Astrocyte of the cerebellum (primary cell): Measurements from ENCODE around the gene RILPL1.

Experiments
- DNase-seq: peaks from one replicate; pipeline ENCODE4 v3.0.0-alpha.2; 2011; ENCODE audit warnings: low read depth
- H3K4me3 ChIP-seq: 2 replicates; pipeline ENCODE4 v1.5.1; 2011; ENCODE audit warnings: mild to moderate bottlenecking, low read depth, low read length, moderate library complexity
- CTCF ChIP-seq: IDR thresholded peaks from 2 replicates; pipeline ENCODE4 v1.5.1; 2012; ENCODE audit warnings: low read length, low read depth, moderate library complexity, mild to moderate bottlenecking; ENCODE audit errors: missing control alignments
- in situ Hi-C: cut with HindIII; loops from 2 replicates; pipeline ENCODE4 v1.10.0; 2017; ENCODE audit warnings: low sequenced_read_pairs

Gene RILPL1

DNA sequence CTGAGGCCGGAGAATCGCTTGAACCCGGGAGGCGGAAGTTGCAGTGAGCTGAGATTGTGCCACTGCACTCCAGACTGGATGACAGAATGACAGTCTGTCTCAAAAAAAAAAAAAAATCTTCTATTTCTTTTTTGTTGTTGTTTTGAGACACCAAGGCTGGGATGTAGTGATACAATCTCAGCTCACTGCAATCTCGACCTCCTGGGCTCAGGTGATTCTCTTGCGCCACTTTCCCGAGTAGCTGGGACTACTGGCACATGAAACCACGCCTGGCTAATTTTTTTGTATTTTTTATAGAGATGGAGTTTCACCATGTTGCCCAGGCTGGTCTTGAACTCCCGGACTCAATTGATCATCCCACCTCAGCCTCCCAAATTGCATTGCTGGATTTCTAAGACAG lies 82.9 kb downstream of the RILPL1 start:
- no peak for TF ChIP-seq CTCF
- no peak for DNase-seq
- in situ Hi-C loops: no loop called here
- no peak overlapping the region for H3K4me3 ChIP-seq

GRCh38 chr12:123449856-123450255 lies 83.7 kb downstream of the RILPL1 start:
- no peak for TF ChIP-seq CTCF
- no peak for DNase-seq
- in situ Hi-C loops: no loop called here
- no peak overlapping the region for H3K4me3 ChIP-seq

GRCh38 chr12:123449249-123449733 lies 84.2 kb downstream of the RILPL1 start:
- DNase-seq: no peak
- no peak overlapping the region for H3K4me3 ChIP-seq
- no peak for TF ChIP-seq CTCF
- in situ Hi-C loops: no loop called here

DNA sequence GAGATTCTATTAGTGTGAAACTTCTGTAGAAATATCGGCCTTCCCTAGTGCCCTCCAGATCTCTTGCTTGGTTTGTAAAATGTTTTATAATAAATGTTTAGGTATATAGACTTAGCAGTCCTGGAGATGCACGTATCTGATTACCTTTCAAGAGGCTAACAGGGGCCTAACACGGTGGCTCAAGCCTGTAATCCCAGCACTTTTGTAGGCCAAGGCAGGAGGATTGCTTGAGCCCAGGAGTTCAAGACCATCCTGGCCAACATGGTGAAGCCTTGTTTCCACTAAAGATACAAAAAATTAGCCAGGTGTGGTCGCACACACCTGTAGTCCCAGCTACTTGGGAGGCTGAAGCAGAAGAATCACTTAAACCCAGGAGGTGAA lies 87.2 kb downstream of the RILPL1 start:
- no peak overlapping the region for H3K4me3 ChIP-seq
- TF ChIP-seq CTCF: no peak
- in situ Hi-C loops: no loop called here
- no peak for DNase-seq

- in situ Hi-C loops: no loop called here
- no peak for TF ChIP-seq CTCF
- no peak for DNase-seq
- no peak overlapping the region for H3K4me3 ChIP-seq
These were observed 87.9 kb downstream of the RILPL1 start for GRCh38 chr12:123445388-123446332.

DNA sequence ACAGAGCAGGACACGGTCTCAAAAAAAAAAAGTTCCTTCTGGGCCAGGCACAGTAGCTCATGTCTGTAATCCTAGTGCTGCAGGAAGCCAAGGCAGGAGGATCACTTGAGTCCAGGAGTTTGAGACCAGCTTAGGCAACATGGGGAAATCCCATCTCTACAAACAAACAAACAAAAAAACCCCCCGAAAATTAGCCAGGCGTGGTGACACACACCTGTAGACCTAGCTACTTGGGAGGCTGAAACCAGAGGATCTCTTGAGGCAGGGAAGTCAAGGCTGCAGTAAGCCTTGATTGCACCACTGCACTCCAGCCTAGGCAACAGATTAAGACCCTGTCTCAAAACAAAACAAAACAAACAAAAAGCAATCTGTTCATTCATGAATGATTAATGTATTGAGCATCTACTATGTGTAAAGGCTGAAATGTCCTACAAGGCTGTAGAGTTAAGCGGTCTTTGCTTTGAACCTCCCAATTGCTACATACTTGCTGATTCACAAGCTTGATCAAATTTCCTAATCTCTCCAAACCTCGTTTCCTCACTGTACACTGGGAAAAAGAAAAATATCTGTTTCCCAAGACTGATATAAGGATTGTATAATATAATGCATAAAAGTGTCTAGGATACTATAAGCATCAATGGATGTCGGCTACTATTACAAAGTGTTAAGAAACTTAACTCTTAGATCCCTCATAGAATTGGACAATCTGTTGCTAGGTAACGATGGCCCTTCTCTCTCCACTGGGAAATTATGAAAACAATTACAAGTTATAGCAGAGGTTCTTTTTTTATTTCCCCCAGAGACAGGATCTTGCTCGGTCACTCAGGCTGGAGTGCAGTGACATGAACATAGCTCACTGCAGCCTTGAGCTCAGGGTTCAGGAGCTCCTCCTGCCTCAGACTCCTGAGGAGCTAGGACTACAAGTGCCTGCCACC lies 89.2 kb downstream of the RILPL1 start:
- DNase-seq: no peak
- no peak for TF ChIP-seq CTCF
- H3K4me3 ChIP-seq: no peak overlapping the region
- in situ Hi-C loops: no loop called here
